Left ventricle myocardium inferior (tissue), 1 donor: ENCODE results near the gene MEX3A. TPM values are rescaled to one million over a fixed set of nuclear protein-coding genes. Genes with fewer than 3 reads are reported as not detected.
"Not testable (repeated sequence)": the region's sequence is repeated elsewhere in the genome, so short reads cannot be mapped to it uniquely, and the experiment has no call there.

Experiments
- DNase-seq: peaks from one replicate; pipeline ENCODE4 v3.0.0-alpha.2; 2020
- H3K27ac ChIP-seq: fragments of 200-600 bp; replicated peaks from 2 replicates; pipeline ENCODE4 v1.8.0; 2021
- H3K27me3 ChIP-seq: fragments of 200-600 bp; 2 replicates; pipeline ENCODE4 v1.8.0; 2021; ENCODE audit warnings: low read depth
- H3K36me3 ChIP-seq: fragments of 200-600 bp; 2 replicates; pipeline ENCODE4 v1.8.0; 2021
- H3K4me1 ChIP-seq: fragments of 200-600 bp; 2 replicates; pipeline ENCODE4 v1.8.0; 2021
- H3K4me3 ChIP-seq: fragments of 200-600 bp; 2 replicates; pipeline ENCODE4 v1.8.0; 2021; ENCODE audit warnings: mild to moderate bottlenecking, moderate library complexity
- H3K9me3 ChIP-seq: fragments of 200-600 bp; replicated peaks from 2 replicates; pipeline ENCODE4 v1.8.0; 2021
- intact Hi-C: fragments of 100-400 bp; cut with micrococcal nuclease; formaldehyde crosslinking; loops from one replicate; pipeline ENCODE4 v1.11.0; 2022
- total RNA-seq: library from RNA; stranded (reverse); fragmentation: NEBNext Ultra II Directional; extraction: Animal tissue kit (Norgen Biotek cat#: 25700); gene quantifications from one replicate; pipeline ENCODE4 v1.2.1, GENCODE V29; 2021
- TF ChIP-seq, protein P1 (sequence below): fragments of 200-600 bp; IDR thresholded peaks from 2 replicates; pipeline ENCODE4 v1.8.0; 2021; ENCODE audit warnings: antibody characterized with exemption, mild to moderate bottlenecking, borderline replicate concordance
- donor health status: DM: no; HTN: yes; CAD: no; lungs with severe emphysema.

MEX3A gene
- total RNA-seq, 1 donor from 2014 or later, result 0.16 TPM

DNA sequence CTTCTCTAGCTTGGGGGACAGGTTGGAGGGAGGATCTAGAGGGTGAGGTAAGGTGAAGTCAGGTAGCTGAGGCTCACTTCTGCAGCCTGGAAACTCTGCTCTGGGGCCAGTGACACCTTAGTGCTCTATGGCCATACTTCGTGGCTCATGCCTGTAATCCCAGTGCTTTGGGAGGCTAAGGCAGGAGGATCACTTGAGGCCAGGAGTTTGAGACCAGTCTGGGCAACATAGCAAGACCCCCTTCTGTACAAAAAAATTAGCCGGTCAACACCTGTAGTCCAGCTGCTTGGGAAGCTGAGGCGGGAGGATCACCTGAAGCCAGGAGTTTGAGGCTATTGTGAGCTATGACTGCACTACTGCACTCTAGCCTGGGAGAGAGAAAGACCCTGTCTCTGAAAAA, 38.1 kb upstream of the MEX3A start:
- Histone ChIP-seq H3K4me3 (peak overlapping the region; percentile 100), H3K4me1 (peaks cover 100% of the 10 kb centered on the region), H3K36me3 (no peaks in the 10 kb centered on the region), H3K27me3 (no peaks in the 10 kb centered on the region), H3K9me3 (no peaks in the 10 kb centered on the region), H3K27ac (peak overlapping the region; percentile 97)
- TF ChIP-seq, protein P1, sequence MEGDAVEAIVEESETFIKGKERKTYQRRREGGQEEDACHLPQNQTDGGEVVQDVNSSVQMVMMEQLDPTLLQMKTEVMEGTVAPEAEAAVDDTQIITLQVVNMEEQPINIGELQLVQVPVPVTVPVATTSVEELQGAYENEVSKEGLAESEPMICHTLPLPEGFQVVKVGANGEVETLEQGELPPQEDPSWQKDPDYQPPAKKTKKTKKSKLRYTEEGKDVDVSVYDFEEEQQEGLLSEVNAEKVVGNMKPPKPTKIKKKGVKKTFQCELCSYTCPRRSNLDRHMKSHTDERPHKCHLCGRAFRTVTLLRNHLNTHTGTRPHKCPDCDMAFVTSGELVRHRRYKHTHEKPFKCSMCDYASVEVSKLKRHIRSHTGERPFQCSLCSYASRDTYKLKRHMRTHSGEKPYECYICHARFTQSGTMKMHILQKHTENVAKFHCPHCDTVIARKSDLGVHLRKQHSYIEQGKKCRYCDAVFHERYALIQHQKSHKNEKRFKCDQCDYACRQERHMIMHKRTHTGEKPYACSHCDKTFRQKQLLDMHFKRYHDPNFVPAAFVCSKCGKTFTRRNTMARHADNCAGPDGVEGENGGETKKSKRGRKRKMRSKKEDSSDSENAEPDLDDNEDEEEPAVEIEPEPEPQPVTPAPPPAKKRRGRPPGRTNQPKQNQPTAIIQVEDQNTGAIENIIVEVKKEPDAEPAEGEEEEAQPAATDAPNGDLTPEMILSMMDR, result no peak
- intact Hi-C loops, result no loop called here
- no peak for DNase-seq

GRCh38 chr1:156119503-156120209, 37.4 kb upstream of the MEX3A start:
- Histone ChIP-seq H3K9me3 (no peaks in the 10 kb centered on the region), H3K27me3 (no peaks in the 10 kb centered on the region), H3K4me3 (peak overlapping the region; percentile 100), H3K27ac (peak overlapping the region; percentile 97), H3K36me3 (no peaks in the 10 kb centered on the region), H3K4me1 (peaks cover 100% of the 10 kb centered on the region)
- TF ChIP-seq, protein P1, result no peak
- DNase-seq, result peak; percentile 59
- intact Hi-C loops, result no loop called here

DNA sequence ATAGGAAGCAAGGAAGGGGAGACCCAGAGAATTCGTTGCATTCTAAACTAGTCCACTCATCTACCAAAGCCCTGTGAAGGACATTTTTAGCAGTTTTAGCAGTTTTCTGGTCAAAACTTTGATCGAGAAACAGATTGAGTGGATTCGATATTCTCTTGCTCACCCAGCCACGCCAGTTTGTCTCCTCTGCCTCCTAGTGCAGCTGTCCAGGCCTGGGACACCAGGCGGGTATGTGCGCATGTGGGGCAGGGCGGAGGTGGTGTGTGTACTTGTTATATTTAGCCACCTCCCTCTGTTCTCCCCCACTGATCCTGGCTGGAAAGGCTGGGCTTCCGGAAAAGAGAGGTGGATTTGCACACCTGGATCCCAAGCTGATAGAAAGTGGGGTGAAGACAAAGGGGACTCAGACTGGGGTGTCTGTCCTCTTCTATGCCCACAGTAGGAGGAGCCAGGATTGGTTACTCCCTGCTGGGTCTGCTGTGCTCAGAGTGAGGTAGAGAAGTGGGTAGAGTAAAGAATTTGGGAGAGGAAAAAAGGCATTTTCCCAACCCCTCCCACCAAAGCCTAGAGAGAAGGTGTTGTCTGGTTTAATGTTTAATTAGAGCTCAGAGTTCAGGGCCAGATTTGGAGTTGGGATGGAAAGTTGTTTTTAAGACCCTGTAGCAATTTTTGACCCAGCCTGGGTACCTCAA, 36.1 kb upstream of the MEX3A start:
- Histone ChIP-seq H3K36me3 (no peaks in the 10 kb centered on the region), H3K4me1 (peaks cover 100% of the 10 kb centered on the region), H3K9me3 (no peaks in the 10 kb centered on the region), H3K4me3 (peak overlapping the region; percentile 100), H3K27ac (peak overlapping the region; percentile 97), H3K27me3 (no peaks in the 10 kb centered on the region)
- TF ChIP-seq, protein P1, result no peak
- DNase-seq, result peak; percentile 75
- intact Hi-C loops, result no loop called here

DNA sequence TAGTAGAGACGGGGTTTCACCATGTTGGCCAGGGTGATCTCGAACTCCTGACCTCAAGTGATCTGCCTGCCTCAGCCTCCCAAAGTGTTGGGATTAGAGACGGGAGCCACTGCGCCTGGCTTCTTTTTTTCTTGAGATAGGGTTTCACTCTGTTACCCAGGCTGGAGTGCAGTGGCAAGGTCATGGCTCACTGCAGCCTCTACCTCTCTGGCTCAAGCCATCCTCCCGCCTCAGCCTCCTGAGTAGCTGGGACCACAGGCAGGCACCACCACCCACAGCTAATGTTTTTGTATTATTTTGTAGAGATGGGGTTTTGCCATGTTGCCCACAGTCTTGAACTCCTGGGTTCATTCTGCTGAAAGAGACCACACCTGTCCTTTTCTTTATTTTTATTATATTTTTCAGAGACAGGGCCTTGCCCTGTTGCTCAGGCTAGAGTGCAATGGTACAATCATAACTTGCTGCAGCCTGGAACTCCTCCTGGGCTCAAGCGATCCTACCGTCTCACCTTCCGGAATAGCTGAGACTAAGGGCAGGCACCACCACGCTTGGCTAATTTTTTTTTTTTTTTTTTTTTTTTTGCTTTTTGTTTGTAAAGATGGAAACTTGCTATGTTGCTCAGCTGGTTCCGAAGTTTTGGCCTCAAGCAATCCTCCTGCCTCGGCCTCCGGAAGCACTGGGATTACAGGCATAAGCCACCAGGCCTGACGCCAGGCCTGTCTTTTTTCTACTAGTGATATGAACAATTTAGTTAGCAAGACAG, 35.3 kb upstream of the MEX3A start:
- H3K4me1 ChIP-seq, result peaks cover 95% of the 10 kb centered on the region
- intact Hi-C loops, result no loop called here
- no peak for DNase-seq

GRCh38 chr1:156116731-156117130, 34.5 kb upstream of the MEX3A start:
- H3K9me3 ChIP-seq, H3K36me3 ChIP-seq, intact Hi-C loops, H3K27me3 ChIP-seq, DNase-seq: not testable (repeated sequence)
- peak overlapping the region; percentile 97 for H3K27ac ChIP-seq
- peak overlapping the region; percentile 100 for H3K4me3 ChIP-seq
- H3K4me1 ChIP-seq, result peaks cover 86% of the 10 kb centered on the region

More for the DNA sequence above, 35.3 kb upstream of the MEX3A start:
- H3K27me3 ChIP-seq, result no peaks in the 10 kb centered on the region
- TF ChIP-seq, protein P1, result no peak
- H3K36me3 ChIP-seq, result no peaks in the 10 kb centered on the region
- no peaks in the 10 kb centered on the region for H3K9me3 ChIP-seq
- peak overlapping the region; percentile 97 for H3K27ac ChIP-seq
- peak overlapping the region; percentile 100 for H3K4me3 ChIP-seq
